ENCODE data around the gene F3.

- no peak for TF ChIP-seq CTCF (optimal IDR thresholded peaks at IDR 0.05 in 1 of 3, IDR thresholded peaks at IDR 0.05 in 1 of 3, conservative IDR thresholded peaks at IDR 0.05 in 1 of 3; ENCODE audit: extremely low read depth in 1 of 3, insufficient read depth in 2 of 3, low read length in 3 of 3)
- no peak for TF ChIP-seq EZH2 (IDR thresholded peaks at IDR 0.05; ENCODE audit: low read length)
These were observed 6.5 kb downstream of the F3 start for GRCh38 chr1:94535095-94535494.
